Adipocyte (in vitro differentiated cells): Measurements from ENCODE around the gene PIEZO2.

Experiments used
- DNase-seq: peaks from one replicate; pipeline ENCODE4 v3.0.0-alpha.2; 2015; ENCODE audit warnings: low read depth
- H3K27me3 ChIP-seq: replicated peaks from 2 replicates; pipeline ENCODE4 v1.7.0; 2013; ENCODE audit warnings: mild to moderate bottlenecking, low read length, moderate library complexity; ENCODE audit not compliant: control insufficient read depth, insufficient read depth
- H3K36me3 ChIP-seq: 2 replicates; pipeline ENCODE4 v1.7.0; 2013; ENCODE audit warnings: low read length, mild to moderate bottlenecking, moderate library complexity; ENCODE audit not compliant: control insufficient read depth, insufficient read depth, severe bottlenecking
- H3K4me1 ChIP-seq: 2 replicates; pipeline ENCODE4 v1.7.0; 2013; ENCODE audit warnings: mild to moderate bottlenecking, low read length, moderate library complexity; ENCODE audit not compliant: control insufficient read depth, insufficient read depth
- H3K4me3 ChIP-seq: 2 replicates; pipeline ENCODE4 v1.7.0; 2013; ENCODE audit warnings: mild to moderate bottlenecking, low read length, moderate library complexity
- H3K9ac ChIP-seq: 2 replicates; pipeline ENCODE4 v1.7.0; 2013; ENCODE audit warnings: mild to moderate bottlenecking, low read length, moderate library complexity
- H3K9me3 ChIP-seq: 2 replicates; pipeline ENCODE4 v1.7.0; 2013; ENCODE audit warnings: mild to moderate bottlenecking, low read length, moderate library complexity; ENCODE audit not compliant: control insufficient read depth

Gene PIEZO2

DNA sequence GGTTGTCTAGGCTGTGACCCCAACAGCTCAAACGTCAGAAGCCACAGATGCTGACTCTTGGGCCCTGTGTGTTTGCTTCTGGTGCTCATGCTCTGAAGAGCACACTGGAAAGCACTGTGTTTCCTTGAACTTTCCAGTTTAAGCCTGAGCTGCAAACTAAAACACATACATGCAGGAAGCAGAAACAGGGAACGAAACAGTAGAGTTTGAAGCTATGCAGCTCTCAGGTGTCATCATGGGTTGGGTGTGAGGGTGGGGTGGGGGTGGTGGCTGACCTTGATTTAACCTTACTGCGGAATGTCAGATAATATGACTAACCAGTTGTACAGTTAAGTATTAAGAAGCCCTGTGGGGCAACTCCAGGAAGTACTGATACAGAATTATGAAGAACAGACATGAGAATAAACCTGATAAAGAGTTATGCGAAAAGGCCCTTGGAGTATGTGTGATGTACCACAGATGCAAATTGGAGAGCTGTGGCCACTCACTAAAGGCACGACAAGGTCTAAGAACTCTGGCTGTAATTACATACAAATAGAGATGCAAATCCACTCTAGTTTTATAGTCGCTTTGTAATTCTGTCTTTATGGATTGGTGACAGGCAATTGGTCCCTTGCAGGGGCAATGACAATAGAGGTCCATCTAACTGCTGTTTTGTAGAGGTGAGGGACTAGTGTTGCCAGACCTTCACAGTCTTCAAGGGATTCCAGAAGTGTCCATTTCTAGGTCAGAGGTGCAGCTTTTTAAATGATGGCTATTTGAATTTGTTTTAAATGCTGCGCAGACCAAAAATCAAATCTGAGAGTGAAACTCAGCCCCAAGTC lies 350.4 kb downstream of the PIEZO2 start:
- Histone ChIP-seq H3K36me3 (no peaks in the 10 kb centered on the region), H3K9me3 (no peaks in the 10 kb centered on the region), H3K9ac (no peak overlapping the region), H3K4me1 (peaks cover 7% of the 10 kb centered on the region), H3K27me3 (no peaks in the 10 kb centered on the region), H3K4me3 (peak overlapping the region; percentile 14)
- peak; percentile 31 for DNase-seq

DNA sequence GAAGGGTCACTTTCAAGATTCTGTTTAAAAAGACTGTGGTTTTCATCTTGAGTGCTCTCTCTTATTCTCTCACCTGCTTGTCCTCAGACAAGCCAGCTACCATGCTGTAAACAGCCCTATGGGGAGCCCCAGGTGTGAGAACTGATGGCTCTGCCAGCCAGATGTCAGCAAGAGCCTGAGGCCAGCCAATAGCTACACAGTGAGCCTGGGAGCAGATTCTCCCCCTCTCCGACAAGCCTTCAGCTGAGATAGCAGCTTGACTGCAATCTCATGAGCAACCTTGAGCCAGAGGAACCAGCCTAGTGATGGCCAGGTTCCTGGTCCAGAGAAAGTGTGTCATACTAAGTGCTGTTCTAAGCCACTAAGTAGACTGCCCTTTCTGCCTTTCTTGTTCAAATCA lies 351.5 kb downstream of the PIEZO2 start:
- Histone ChIP-seq H3K36me3 (no peaks in the 10 kb centered on the region), H3K9ac (no peak overlapping the region), H3K4me3 (no peak overlapping the region), H3K9me3 (no peaks in the 10 kb centered on the region), H3K27me3 (no peaks in the 10 kb centered on the region), H3K4me1 (peaks cover 7% of the 10 kb centered on the region)
- DNase-seq, result no peak

DNA sequence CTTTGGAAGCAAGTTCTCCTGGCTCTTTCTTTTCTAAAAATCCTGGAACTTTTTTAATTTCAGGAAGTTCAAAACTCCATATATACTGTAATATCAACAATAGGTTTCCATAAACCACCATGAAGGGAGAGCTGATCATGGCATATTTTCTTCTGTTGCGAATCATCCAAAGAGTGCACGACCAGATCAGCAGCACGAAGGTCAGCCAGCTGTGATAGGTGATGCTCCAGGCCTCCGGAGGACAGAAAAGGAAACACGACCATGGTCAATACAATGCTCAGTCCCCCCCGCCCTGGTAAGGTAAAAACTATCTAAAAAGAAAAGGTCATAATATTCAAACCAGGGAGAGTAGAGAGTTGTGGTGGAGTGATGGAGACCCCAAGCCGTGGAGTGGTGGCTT lies 354.6 kb downstream of the PIEZO2 start:
- Histone ChIP-seq H3K9me3 (no peaks in the 10 kb centered on the region), H3K4me3 (no peak overlapping the region)
- DNase-seq, result no peak

DNA sequence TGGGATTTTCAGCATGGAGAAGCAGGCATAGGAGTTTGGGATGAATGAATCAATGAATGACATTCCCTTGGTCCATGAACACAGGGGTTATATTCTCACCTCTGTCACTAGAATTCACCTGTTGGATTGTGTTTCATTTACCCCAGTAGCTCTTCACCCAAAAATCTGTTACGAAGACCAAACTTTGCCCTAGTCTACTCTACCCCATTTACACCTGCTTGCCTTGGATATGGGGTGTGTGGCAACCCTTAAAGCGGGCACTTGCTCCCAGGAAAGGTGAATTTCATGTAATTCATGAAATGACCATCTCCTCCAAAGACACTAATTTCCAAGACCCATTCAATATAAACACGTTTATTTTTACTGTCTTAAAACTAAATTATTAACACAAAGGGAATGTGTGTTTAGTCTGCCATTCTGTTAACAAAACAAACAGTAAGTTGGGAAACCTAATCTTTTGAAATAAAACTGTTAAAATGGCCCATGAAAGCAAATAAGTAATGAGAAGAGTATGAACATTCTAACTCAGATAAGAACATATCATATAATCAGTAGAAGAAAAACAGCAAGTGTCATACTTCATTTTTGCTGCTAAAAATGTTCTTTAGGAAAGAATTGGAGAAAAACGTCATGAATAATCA lies 355.5 kb downstream of the PIEZO2 start:
- H3K9ac ChIP-seq, result no peak overlapping the region
- H3K4me1 ChIP-seq, result peaks cover 7% of the 10 kb centered on the region
- no peak for DNase-seq
- H3K36me3 ChIP-seq, result no peaks in the 10 kb centered on the region
- H3K4me3 ChIP-seq, result no peak overlapping the region
- H3K9me3 ChIP-seq, result no peaks in the 10 kb centered on the region
- peaks cover 2% of the 10 kb centered on the region for H3K27me3 ChIP-seq

More for the DNA sequence above, 354.6 kb downstream of the PIEZO2 start:
- no peaks in the 10 kb centered on the region for H3K27me3 ChIP-seq
- no peak overlapping the region for H3K9ac ChIP-seq
- no peaks in the 10 kb centered on the region for H3K36me3 ChIP-seq
- H3K4me1 ChIP-seq, result peaks cover 7% of the 10 kb centered on the region

DNA sequence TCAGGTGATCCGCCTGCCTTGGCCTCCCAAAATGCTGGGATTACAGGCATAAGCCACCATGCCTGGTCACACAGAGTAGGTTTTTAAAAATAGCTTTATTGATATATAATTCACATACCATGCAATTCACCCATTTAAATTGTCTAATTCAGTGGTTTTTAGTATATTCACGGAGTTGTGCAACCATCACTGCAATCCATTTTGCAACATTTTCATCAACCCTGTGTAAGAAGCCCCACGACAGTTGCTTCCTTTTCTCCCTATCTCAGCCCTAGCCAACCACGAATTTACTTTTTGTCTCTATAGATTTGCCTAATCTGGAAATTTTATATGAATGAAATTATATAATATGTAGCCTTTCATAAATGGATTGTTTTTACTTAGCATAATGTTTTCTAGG lies 357.2 kb downstream of the PIEZO2 start:
- peak; percentile 61 for DNase-seq
- Histone ChIP-seq H3K9ac (no peak overlapping the region), H3K4me1 (no peaks in the 10 kb centered on the region), H3K27me3 (peaks cover 2% of the 10 kb centered on the region), H3K36me3 (no peaks in the 10 kb centered on the region), H3K9me3 (no peaks in the 10 kb centered on the region), H3K4me3 (no peak overlapping the region)

DNA sequence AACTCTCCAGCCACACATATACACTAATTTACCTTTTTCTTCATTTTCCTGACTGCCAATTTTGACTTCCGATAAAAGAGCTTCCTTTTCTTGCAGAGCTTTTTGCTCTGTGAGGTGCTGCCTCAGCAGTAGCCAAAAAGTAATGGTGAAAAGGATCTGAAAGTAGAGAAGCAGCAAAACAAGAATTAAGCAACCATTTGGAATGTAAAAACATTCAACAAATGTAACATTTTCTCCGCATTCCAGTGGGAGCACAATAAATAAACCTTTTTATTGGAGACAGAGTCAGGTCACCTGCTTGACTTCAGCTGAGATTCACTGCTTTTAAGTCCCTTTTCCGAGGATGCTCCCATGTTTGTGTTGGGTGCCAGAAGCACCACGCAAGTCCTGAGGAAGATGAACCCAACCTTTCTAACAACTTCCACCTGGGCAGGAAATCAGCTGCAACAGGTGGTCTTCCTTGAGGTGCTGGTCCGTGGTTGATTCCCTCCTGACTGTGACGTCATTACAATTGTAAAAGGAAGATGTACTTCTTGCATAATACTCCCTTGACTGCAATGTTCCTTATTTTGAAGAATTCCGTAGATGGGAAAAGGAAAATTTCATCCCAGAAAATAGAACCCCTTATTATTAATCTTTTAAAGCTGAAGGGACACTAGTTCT lies 358.1 kb downstream of the PIEZO2 start:
- H3K4me3 ChIP-seq, result no peak overlapping the region
- H3K4me1 ChIP-seq, result no peaks in the 10 kb centered on the region
- no peak overlapping the region for H3K9ac ChIP-seq
- no peaks in the 10 kb centered on the region for H3K36me3 ChIP-seq
- DNase-seq, result peak; percentile 59
- H3K27me3 ChIP-seq, result peaks cover 2% of the 10 kb centered on the region
- H3K9me3 ChIP-seq, result no peaks in the 10 kb centered on the region

DNA sequence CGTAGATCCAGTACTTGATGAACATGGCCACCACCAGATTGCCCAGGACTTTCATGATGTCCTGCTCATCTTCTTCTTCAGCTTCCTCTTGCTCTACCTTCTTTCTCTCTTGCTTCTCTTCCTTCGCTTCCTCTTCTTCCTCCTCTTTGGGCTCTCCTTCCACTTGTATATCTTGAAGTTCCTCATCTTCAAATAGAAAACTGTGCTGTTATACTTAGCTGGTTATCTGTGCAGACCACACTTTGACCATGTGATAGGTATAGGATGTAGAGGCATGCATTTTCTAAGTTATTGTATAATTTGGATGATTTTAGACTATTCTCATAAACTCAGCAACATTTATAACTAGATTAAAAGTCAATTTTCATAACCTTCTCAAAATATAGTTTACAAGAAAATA lies 360.2 kb downstream of the PIEZO2 start:
- Histone ChIP-seq H3K9ac (no peak overlapping the region), H3K4me3 (no peak overlapping the region), H3K27me3 (peaks cover 14% of the 10 kb centered on the region), H3K4me1 (no peaks in the 10 kb centered on the region), H3K9me3 (no peaks in the 10 kb centered on the region), H3K36me3 (no peaks in the 10 kb centered on the region)
- no peak for DNase-seq

DNA sequence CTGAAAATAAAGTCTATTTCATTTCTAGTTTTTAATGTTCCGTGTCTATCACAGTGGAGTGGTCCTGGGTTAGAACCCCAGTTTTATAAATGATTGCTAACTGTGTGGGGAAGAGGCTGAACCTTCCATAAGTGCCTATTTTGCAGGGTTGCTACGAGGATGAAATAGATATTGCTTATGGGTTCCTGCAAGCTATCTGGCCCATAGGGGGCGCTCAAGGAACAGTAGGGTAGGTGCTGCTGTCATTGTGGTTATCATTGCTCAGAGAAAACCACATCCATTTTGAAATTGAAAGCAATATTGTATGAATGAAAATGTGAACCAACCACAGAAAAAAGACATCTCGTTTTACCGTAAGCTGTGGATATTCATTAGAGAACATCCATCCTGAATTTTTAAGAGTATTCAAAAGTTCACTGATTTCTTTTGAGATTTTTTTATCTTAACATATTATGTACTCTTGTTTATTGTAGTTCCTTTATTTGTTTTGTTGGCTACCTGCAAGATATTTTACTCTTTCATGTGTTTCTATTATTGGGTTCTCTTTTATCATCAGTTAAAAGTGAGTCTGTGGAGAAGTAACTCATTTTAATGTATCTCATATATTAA lies 362.0 kb downstream of the PIEZO2 start:
- H3K4me1 ChIP-seq, result no peaks in the 10 kb centered on the region
- H3K27me3 ChIP-seq, result peaks cover 16% of the 10 kb centered on the region
- H3K9me3 ChIP-seq, result no peaks in the 10 kb centered on the region
- no peak overlapping the region for H3K4me3 ChIP-seq
- H3K9ac ChIP-seq, result no peak overlapping the region
- DNase-seq, result peak; percentile 85
- no peaks in the 10 kb centered on the region for H3K36me3 ChIP-seq

DNA sequence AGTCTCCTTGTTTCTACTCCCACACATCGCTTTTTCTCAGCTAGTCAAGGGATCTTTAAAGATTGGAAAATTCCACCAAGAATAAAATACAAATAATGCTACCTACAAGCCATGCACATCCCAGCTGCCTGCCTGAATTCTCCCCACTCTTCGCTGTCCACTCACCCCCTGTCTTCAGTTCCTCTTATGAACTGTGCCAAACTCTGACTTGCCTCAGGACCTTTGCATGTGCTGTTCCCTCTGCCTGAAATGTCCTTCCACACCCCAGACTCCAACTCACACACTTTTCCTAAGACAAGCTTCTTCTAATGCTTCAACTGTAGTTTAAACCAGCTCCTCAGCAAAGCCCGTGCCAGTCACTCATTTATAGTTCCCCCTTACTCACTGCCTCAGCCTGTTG lies 363.6 kb downstream of the PIEZO2 start:
- H3K9me3 ChIP-seq, result no peaks in the 10 kb centered on the region
- no peak overlapping the region for H3K4me3 ChIP-seq
- no peaks in the 10 kb centered on the region for H3K36me3 ChIP-seq
- no peak for DNase-seq
- H3K27me3 ChIP-seq, result peaks cover 16% of the 10 kb centered on the region
- no peak overlapping the region for H3K9ac ChIP-seq
- H3K4me1 ChIP-seq, result no peaks in the 10 kb centered on the region

DNA sequence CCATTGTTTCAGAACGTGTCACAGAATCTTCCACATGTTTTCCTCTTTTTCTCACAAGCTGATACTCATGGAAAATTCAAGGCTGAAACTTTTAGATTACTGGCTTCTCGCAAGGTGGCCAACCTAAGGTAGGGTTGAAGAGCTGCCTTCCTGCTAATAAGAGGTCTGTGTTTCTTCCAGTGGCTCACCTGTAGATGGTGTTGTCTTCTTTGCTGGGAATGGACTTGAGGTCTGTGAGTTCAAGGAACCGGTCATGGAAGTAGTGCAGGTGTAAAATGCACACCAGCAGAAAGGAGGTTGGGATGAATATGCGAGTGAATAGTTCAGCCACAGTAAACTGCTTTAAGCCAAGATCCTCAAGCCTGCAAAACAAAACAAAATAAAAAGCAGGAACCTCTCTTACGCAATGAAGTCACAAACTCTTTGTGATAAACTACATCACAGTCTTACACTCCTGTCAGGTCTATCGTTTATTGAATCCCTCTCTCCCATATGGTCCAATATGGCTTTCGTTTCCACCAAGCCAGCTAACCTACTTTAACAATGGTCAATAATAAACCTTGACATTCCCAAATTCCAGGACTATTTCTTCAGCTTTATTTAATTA lies 364.7 kb downstream of the PIEZO2 start:
- peaks cover 20% of the 10 kb centered on the region for H3K27me3 ChIP-seq
- H3K36me3 ChIP-seq, result no peaks in the 10 kb centered on the region
- no peak overlapping the region for H3K4me3 ChIP-seq
- H3K4me1 ChIP-seq, result no peaks in the 10 kb centered on the region
- no peaks in the 10 kb centered on the region for H3K9me3 ChIP-seq
- H3K9ac ChIP-seq, result no peak overlapping the region
- DNase-seq, result no peak

DNA sequence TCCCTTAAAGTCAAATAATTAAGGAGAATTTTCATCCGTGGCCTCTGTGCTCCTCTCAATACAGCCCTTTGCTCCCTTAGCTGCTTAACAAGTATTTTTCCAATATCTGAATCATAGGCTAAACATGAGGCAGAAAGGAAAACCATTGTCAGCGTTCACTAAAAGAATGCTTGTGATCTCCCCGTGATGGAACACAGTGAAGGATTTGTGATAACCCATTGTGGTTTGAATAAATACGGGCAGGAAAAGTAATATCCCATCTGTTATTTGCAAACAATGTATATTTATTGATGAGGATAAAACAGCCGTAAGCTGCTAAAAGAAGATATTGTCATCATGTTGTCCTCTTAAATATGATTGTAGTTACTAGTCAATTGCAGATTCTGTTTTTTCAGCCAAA lies 365.4 kb downstream of the PIEZO2 start:
- no peak for DNase-seq
- no peaks in the 10 kb centered on the region for H3K4me1 ChIP-seq
- H3K36me3 ChIP-seq, result no peaks in the 10 kb centered on the region
- H3K9ac ChIP-seq, result no peak overlapping the region
- no peaks in the 10 kb centered on the region for H3K9me3 ChIP-seq
- peaks cover 24% of the 10 kb centered on the region for H3K27me3 ChIP-seq
- no peak overlapping the region for H3K4me3 ChIP-seq
